Activated T-cell treated with anti-CD3 and anti-CD28 coated beads, Interleukin-2, amount 50 U/mL, for 72 hours (primary cell): ENCODE results near the gene MPST. TPM values are rescaled to one million over a fixed set of nuclear protein-coding genes. Genes with fewer than 3 reads are reported as not detected.

ENCODE experiments used
- ATAC-seq, 2 donors: fragments of 150-1000 bp; cut with Tn5 transposase; replicated peaks in 1 of 2; 2 replicates each; pipeline ENCODE4 v1.10.0; 2021; ENCODE audit warnings: moderate library complexity in 2 of 2, mild to moderate bottlenecking in 1 of 2
- DNase-seq, 2 donors: peaks; one replicate each; pipeline ENCODE4 v3.0.0; 2021 to 2022; ENCODE audit warnings: mixed read lengths in 1 of 2
- H3K27ac Mint-ChIP-seq: one replicate; pipeline ENCODE4 v1.8.0; 2022; ENCODE audit warnings: mild to moderate bottlenecking, moderate library complexity, mixed read lengths
- H3K27me3 Mint-ChIP-seq: one replicate; pipeline ENCODE4 v1.8.0; 2022; ENCODE audit warnings: low read depth, mixed read lengths
- H3K36me3 Mint-ChIP-seq, 2 donors: one replicate each; pipeline ENCODE4 v1.8.0; 2022; ENCODE audit warnings: mixed read lengths in 2 of 2, mild to moderate bottlenecking in 1 of 2; ENCODE audit not compliant: insufficient read depth in 2 of 2
- H3K4me1 Mint-ChIP-seq: one replicate; pipeline ENCODE4 v1.8.0; 2022; ENCODE audit warnings: low read depth, mixed read lengths
- H3K4me3 Mint-ChIP-seq, 2 donors: one replicate each; pipeline ENCODE4 v1.8.0; 2022; ENCODE audit warnings: mild to moderate bottlenecking in 2 of 2, mixed read lengths in 2 of 2, moderate library complexity in 2 of 2
- H3K9me3 Mint-ChIP-seq, 2 donors: one replicate each; pipeline ENCODE4 v1.8.0; 2022; ENCODE audit warnings: mixed read lengths in 2 of 2
- total RNA-seq, 2 donors: library from RNA; stranded (reverse); gene quantifications; one replicate each; pipeline ENCODE4 v1.2.3, GENCODE V29; 2022

Gene MPST
- total RNA-seq, 2 donors from 2014 or later = 14.2 to 28.1 TPM

DNA sequence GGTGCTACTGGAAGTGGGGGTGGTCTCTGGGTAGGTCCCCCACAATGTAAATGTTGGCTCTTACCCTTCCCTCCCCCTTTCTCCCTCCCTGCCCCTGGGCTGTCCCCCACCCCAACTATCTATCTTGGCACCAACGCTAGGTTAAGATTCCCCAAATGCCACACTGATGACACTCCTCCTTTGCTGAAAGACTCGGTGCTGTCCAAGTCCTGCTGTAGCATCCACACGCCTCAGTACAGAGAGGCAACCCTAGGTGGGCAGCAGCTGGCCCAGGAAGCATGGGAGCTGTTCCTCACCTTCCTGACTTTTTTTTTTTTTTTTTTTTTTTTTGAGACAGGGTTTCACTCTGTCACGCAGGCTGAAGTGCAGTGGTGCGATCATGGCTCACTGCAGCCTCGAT, 28.6 kb downstream of the MPST start:
- peaks cover 29% of the 10 kb centered on the region for H3K4me1 Mint-ChIP-seq
- no peaks in the 10 kb centered on the region for H3K9me3 Mint-ChIP-seq
- no peak overlapping the region for H3K4me3 Mint-ChIP-seq
- H3K36me3 Mint-ChIP-seq = no peaks in the 10 kb centered on the region
- DNase-seq = no peak
- H3K27ac Mint-ChIP-seq = no peak overlapping the region
- no peak for ATAC-seq
- no peaks in the 10 kb centered on the region for H3K27me3 Mint-ChIP-seq

DNA sequence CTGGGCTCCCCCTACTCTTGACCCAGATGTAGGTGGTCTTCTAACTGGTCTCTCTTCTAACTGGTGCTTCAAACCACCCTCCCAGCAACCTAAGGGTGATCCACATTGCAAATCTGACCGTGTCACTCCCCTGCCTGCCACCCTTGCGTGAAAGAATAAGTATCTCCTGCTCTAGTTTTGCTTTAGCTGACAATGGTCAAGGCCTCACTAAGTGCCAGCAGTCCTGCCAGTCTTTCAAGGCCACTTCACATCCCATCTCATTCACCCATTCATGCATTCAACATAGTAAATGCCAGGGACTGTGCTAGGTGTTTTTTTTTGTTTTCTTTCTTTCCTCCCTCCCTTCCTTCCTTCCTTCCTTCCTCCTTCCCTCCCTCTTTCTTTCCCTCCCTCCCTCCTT, 29.7 kb downstream of the MPST start:
- Mint-ChIP-seq H3K4me3 (no peak overlapping the region), H3K27me3 (no peaks in the 10 kb centered on the region)
- no peak for ATAC-seq

DNA sequence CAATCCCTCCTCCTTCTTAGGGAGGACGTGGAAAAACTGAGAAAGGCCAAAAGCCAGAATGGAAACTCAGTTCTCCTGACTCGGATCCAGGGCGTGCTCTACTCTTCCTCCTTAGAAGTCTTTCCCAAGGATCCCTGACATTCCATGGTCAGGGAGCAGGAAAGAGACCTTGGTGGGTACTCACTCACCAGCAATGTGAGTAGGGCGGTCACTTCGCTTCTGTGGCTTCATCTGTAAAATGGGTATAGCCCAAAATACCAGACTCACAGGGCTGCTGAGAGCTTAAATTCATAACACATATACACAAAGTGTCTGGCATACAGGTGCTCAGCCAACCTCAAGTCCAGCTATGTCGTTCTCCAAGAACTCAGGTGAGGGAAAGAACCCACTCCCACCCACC, 31.4 kb downstream of the MPST start:
- peaks cover 15% of the 10 kb centered on the region for H3K4me1 Mint-ChIP-seq

More for the DNA sequence above, 29.7 kb downstream of the MPST start:
- no peak for DNase-seq
- H3K4me1 Mint-ChIP-seq = peaks cover 28% of the 10 kb centered on the region
- H3K9me3 Mint-ChIP-seq = no peaks in the 10 kb centered on the region
- H3K27ac Mint-ChIP-seq = no peak overlapping the region
- H3K36me3 Mint-ChIP-seq = no peaks in the 10 kb centered on the region

GRCh38 chr22:37051391-37052385, 32.1 kb downstream of the MPST start, which contains the start of gene KCTD17:
KCTD17 (plus strand) TSS chr22:37051742; CDS start chr22:37051761, 19 bp downstream.
- Mint-ChIP-seq H3K36me3 (no peaks in the 10 kb centered on the region), H3K9me3 (no peaks in the 10 kb centered on the region), H3K4me1 (peaks cover 15% of the 10 kb centered on the region), H3K4me3 (peak within 1 kb of the TSS; percentile 75 to 88), H3K27ac (no peak within 1 kb of the TSS), H3K27me3 (no peaks in the 10 kb centered on the region)
- DNase-seq (peak; percentile 87 to 89), ATAC-seq (peak; percentile 100)

More for the DNA sequence above, 31.4 kb downstream of the MPST start:
- peak overlapping the region; percentile 75 to 88 for H3K4me3 Mint-ChIP-seq
- H3K27ac Mint-ChIP-seq = no peak overlapping the region
- H3K27me3 Mint-ChIP-seq = no peaks in the 10 kb centered on the region
- H3K36me3 Mint-ChIP-seq = no peaks in the 10 kb centered on the region
- DNase-seq (no peak), ATAC-seq (no peak)
- H3K9me3 Mint-ChIP-seq = no peaks in the 10 kb centered on the region

DNA sequence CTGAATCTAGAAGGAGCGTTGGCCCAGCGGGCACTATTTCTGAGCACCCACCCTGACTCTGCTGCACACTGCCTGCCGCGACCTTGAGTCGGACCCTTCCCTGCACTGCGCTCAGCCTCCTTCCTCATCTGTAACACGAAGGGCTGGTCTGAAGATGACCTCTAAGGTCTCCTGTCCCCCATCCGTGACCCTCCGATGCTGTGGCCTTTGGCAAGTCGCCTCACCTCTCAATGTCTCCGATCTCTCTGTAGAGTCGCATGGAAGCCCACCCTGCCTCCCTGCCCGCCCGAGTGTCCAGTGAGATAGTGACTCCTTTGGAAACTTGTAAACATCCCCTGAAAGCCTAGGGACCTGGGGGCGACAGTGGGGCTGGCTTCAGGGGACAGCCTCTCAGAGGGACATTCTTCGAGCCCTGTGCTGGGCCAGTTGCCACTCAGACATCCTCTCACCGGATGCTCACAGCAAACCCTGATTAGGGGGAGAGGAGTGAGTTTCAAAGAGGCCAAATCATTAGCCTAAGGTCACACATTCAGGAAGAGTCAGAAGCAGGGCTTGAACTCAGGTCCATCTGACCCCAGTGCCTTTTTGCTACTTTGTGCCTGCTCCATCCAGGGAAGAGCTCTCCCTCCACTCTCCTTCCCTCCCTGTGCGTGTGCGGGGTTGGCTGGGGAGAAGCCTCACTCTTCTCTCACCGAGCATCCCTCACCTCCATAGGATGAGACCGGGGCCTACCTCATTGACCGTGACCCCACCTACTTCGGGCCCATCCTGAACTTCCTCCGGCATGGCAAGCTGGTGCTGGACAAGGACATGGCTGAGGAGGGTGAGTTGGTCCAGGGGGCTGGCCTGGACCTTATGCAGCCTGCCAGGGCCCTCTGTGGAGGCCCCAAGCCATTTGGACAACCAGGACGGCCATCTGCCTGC, 33.1 kb downstream of the MPST start:
- ATAC-seq = no peak
- no peaks in the 10 kb centered on the region for H3K27me3 Mint-ChIP-seq
- peak overlapping the region; percentile 75 to 88 for H3K4me3 Mint-ChIP-seq
- peaks cover 15% of the 10 kb centered on the region for H3K4me1 Mint-ChIP-seq
- H3K27ac Mint-ChIP-seq = no peak overlapping the region
- DNase-seq = no peak
- H3K36me3 Mint-ChIP-seq = peaks cover 0 to 2% of the 10 kb centered on the region in 2 donors
- no peaks in the 10 kb centered on the region for H3K9me3 Mint-ChIP-seq

GRCh38 chr22:37053310-37054055, 33.9 kb downstream of the MPST start:
- H3K9me3 Mint-ChIP-seq = no peaks in the 10 kb centered on the region

DNA sequence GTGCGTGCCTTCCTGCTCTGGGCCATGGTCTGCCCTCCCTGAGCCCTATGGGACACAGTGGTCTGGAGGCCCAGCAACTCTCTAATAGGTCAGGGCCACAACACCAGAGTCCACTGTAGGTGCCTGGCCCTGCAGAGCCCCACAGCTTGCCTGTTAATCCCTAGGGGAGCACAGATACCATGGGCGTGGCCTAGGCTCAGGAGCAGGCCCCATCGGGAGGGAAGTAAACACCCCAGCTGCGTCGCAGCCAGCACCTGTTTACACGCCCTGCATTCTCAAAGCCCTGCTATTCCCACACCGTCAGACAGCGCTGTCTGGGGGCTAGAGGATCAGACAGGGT, 34.5 kb downstream of the MPST start:
- ATAC-seq (no peak), DNase-seq (no peak)
- peaks cover 15% of the 10 kb centered on the region for H3K4me1 Mint-ChIP-seq
- no peak overlapping the region for H3K27ac Mint-ChIP-seq
- no peaks in the 10 kb centered on the region for H3K27me3 Mint-ChIP-seq
- peaks cover 0 to 2% of the 10 kb centered on the region in 2 donors for H3K36me3 Mint-ChIP-seq
- H3K4me3 Mint-ChIP-seq = no peak overlapping the region
- H3K9me3 Mint-ChIP-seq = no peaks in the 10 kb centered on the region

More at GRCh38 chr22:37053310-37054055, 33.9 kb downstream of the MPST start:
- peaks cover 15% of the 10 kb centered on the region for H3K4me1 Mint-ChIP-seq
- H3K36me3 Mint-ChIP-seq = peaks cover 0 to 2% of the 10 kb centered on the region in 2 donors
- peak overlapping the region in 1 of 2 donors; percentile 88 for H3K4me3 Mint-ChIP-seq
- DNase-seq (no peak), ATAC-seq (no peak)
- no peaks in the 10 kb centered on the region for H3K27me3 Mint-ChIP-seq
- no peak overlapping the region for H3K27ac Mint-ChIP-seq

DNA sequence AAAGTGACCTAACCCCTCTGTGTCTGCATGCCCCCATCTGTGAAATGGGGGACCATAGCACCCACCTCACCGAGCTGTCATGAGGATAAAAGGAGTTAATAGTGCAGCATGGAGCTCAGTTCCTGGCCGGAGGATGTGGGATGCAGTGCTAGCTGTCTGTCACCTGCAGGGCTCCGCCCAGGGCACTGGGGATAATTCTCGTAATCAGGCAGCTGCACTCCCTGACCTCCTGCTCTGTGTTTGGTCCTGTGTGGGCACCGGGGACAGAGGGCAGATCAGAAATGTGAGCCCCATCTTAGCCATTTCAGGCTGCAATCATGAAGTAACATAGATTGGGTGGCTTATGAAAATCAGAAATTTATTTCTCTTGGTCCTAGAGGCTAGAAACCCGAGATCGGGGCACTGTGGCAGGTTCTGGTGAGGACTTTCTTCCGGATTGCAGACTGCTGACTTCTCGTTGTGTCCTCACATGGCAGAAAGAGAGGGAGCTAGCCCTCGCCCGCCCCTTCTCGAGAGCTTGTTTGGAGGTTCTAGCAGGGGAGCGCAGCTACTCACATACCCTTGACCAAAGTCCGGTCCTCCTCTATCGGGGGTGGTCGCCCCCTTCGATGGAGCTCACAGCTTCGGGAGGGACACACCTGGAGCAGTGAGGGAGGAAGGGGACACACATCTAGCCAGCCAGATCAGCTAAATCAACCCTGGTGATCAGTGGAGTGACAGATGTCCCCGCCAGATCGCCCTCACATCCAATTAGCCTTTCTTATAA, 35.2 kb downstream of the MPST start:
- H3K4me3 Mint-ChIP-seq = no peak overlapping the region
- no peak for ATAC-seq

GRCh38 chr22:37056246-37056645, 36.7 kb downstream of the MPST start:
- H3K27ac Mint-ChIP-seq = no peak overlapping the region

More for the DNA sequence above, 35.2 kb downstream of the MPST start:
- DNase-seq = no peak
- H3K27ac Mint-ChIP-seq = no peak overlapping the region
- no peaks in the 10 kb centered on the region for H3K27me3 Mint-ChIP-seq
- H3K36me3 Mint-ChIP-seq = peaks cover 0 to 2% of the 10 kb centered on the region in 2 donors
- no peaks in the 10 kb centered on the region for H3K9me3 Mint-ChIP-seq
- H3K4me1 Mint-ChIP-seq = peaks cover 17% of the 10 kb centered on the region

GRCh38 chr22:37057226-37057625, 37.7 kb downstream of the MPST start:
- no peak overlapping the region for H3K4me3 Mint-ChIP-seq
- no peak overlapping the region for H3K27ac Mint-ChIP-seq
- no peak for ATAC-seq
- no peaks in the 10 kb centered on the region for H3K9me3 Mint-ChIP-seq
- H3K36me3 Mint-ChIP-seq = peaks cover 1 to 2% of the 10 kb centered on the region in 2 donors
- no peaks in the 10 kb centered on the region for H3K27me3 Mint-ChIP-seq
- peaks cover 40% of the 10 kb centered on the region for H3K4me1 Mint-ChIP-seq
- DNase-seq = no peak

More at GRCh38 chr22:37056246-37056645, 36.7 kb downstream of the MPST start:
- Mint-ChIP-seq H3K36me3 (peaks cover 1 to 2% of the 10 kb centered on the region in 2 donors), H3K27me3 (no peaks in the 10 kb centered on the region), H3K4me3 (no peak overlapping the region), H3K9me3 (no peaks in the 10 kb centered on the region), H3K4me1 (peaks cover 32% of the 10 kb centered on the region)
- ATAC-seq (no peak), DNase-seq (no peak)

- H3K27ac Mint-ChIP-seq = no peak overlapping the region
- peaks cover 1 to 2% of the 10 kb centered on the region in 2 donors for H3K36me3 Mint-ChIP-seq
- H3K9me3 Mint-ChIP-seq = no peaks in the 10 kb centered on the region
- peaks cover 34% of the 10 kb centered on the region for H3K4me1 Mint-ChIP-seq
- no peak for ATAC-seq
- no peak overlapping the region for H3K4me3 Mint-ChIP-seq
- no peak for DNase-seq
- no peaks in the 10 kb centered on the region for H3K27me3 Mint-ChIP-seq
These were observed 38.4 kb downstream of the MPST start for GRCh38 chr22:37057796-37058510.
